Stimulated activated CD8-positive, alpha-beta memory T cell treated with anti-CD3 and anti-CD28 coated beads, Interleukin-4, amount 100 ng/mL, for 48 hours (primary cell): ENCODE results near the gene PFDN1.

Source experiments
- DNase-seq: peaks from one replicate; pipeline ENCODE4 v3.0.0-alpha.2; 2020

PFDN1 gene

GRCh38 chr5:140295414-140295813 is 7.5 kb downstream of the PFDN1 start:
- DNase-seq, result peak; percentile 37

DNA sequence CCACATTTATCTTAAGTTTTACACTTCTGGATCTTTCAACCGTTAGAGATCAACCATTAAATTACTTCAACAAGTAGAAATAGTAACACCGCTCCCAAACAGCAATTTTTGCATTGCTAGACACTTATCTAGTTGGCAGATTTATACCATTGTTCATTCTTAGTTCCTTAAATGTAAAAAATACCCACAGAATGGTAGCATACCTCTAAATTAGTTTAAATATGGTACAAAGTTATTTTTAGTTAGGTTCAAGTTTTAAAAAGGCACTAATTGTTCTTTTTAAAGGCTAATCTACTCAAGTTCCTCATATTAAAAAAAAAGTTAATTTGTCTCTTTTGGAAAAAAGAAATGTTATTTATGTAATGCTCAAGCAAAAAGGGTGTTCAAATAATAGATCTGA is 8.1 kb downstream of the PFDN1 start:
- no peak for DNase-seq

DNA sequence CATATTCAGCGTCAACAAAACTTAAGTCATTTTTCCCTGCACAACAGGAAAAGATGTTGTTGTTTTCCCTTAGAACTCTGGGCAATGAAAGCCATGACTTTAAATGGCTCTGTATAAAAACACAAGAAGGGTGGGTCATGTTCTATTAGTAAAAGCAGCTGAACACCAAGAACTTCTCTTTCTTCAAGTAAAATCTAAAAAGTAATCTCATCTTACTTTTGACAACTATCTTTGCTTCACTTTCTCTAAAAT is 9.1 kb downstream of the PFDN1 start:
- no peak for DNase-seq

GRCh38 chr5:140293091-140293848 is 9.6 kb downstream of the PFDN1 start:
- no peak for DNase-seq

DNA sequence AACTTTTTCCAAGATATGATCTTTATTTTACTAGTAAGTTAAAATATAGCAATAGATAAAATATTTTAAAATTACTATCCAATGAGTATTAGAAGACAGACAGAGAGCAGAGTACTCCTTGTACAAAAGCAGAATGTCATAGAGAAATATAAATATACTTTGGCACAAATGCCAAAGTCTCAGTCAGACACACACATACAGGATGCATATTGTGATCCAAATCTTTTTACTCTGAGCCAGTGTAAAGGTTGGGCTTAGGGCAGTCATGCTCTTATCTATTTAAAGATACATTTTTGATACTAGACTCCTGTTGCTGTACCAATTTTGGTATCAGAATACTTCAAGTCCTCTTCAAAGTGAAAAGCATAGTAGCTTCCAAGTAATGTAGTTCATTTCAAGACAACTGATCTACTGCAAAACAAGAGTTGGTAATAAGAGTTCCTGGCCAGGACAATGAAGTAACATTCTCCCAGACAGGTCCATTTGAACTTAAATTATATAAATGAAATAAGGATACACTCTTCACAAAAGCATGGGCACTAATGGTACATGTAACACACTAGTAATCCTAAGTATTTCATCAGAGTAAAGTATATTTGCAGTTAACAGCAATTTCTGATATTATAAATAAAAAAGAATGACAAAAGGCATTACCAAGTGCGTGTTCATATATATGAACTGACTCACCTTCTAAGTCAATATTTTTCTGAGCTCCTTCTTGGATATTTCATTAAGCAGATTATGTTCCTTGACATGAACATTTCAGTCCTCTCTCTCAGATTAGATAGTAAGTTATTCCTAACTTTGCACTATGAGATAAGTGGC is 10.5 kb downstream of the PFDN1 start:
- no peak for DNase-seq

- no peak for DNase-seq
Measured at GRCh38 chr5:140287801-140288521, 14.9 kb downstream of the PFDN1 start.

DNA sequence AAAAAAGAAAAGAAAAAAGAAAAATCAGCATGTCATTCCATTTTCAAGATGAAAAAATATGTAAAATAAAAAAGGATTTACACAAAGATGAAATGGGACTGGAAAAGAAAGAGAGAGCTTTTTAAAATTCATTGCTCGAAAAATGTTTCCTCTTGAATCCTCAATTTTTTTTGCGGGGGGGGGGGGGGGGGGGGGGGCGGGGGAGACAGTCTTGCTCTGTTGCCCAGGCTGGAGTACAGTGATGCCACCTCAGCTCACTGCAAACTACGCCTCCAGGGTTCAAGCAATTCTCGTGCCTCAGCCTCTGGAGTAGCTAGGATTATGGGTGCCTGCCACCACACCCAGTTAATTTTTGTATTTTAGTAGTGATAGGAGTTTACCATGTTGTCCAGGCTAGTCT is 16.5 kb downstream of the PFDN1 start:
- DNase-seq, result no peak

GRCh38 chr5:140284013-140284412 is 18.9 kb downstream of the PFDN1 start:
- DNase-seq, result no peak

- no peak for DNase-seq
Measured at GRCh38 chr5:140282266-140282665, 20.6 kb downstream of the PFDN1 start.

DNA sequence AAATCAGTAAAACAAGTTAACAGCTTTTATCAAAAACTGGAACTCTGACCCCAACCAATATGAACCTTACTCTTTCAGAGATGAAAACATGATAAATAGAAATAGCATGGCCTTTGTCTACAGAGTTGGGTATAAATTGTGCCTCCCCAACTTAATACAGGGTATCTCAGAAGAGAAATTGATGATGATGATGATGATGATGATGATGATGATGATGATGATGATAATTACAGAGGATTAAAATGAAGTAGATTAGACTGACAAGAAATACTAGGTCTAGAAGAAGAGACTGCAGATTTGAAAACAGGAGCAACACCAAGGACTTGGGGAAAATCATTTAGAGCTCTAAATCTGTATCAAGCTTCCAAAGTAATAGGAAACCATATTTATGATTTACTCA is 27.1 kb downstream of the PFDN1 start:
- no peak for DNase-seq

DNA sequence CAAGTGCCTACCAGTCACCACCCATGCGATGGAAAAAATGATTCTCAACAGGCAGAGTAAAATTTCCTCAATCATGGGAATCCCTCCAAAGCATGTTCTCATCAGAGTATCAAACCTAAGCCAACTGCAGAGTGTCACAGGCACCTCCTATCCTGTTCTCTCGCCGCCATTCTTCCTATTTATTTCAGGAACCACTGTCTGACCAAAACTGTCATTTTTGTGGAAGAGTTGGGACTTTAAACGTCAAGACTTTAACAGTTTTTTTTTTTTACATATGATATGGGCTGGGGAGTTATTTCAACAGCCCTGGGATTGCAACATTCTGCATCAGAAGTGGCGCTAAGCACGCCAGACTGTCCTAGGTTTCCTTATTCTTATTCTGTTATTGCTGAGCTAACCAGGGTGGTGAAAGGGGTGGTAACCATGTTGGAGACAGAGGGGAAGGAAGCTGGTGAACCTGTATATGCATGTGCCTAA is 29.5 kb downstream of the PFDN1 start:
- DNase-seq, result no peak

GRCh38 chr5:140270008-140270407 is 32.9 kb downstream of the PFDN1 start:
- DNase-seq, result no peak

DNA sequence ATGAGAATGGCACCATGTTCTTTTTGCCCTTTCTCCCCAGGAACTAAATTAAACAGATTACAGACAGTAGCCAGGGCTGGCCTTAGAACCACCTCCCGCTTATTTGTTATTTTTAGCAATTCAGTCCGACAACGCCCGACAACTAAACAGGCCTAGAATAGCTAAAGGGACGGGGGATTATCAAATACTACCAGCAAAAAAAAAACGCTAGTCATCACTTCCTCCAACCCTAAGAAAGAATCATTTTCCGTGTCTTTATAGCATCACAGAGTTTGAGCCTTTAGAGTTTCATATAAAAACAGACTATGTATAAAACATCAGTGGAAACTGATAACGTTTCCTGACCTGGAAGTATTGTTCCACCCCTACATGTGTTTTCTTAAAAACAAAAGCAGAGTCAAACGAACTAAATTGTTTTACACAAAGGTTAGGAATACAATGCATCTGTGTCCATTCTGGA is 35.3 kb downstream of the PFDN1 start:
- DNase-seq, result no peak

GRCh38 chr5:140267201-140267540 is 35.7 kb downstream of the PFDN1 start:
- DNase-seq, result no peak

DNA sequence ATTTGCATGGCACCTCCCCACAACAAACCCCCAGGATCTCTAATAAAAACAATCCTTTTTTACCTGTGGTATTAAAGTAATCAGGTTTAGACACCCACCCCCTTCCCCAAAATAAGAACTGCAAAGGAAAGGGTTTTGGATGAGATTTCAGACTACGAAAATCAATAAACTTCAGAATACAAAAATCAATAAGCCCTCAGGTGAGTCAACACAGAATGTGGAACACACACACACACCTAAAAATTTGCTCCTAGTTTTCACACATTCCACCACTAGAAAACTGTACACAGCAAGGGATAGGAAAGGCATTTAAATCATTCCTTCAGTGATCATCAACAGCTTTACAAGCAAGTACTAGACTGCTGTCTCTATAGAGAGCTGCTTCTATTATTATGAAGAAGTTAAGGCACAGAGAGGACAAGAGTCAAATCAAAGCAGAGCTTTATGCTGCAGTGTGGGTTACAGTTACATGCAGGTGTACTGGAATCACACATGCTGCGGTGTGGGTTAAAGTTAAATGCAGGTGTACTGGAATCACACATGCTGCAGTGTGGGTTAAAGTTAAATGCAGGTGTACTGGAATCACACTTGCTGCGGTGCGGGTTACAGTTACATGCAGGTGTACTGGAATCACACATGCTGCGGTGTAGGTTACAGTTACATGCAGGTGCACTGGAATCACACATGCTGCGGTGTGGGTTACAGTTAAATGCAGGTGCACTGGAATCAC is 36.3 kb downstream of the PFDN1 start:
- DNase-seq, result no peak

DNA sequence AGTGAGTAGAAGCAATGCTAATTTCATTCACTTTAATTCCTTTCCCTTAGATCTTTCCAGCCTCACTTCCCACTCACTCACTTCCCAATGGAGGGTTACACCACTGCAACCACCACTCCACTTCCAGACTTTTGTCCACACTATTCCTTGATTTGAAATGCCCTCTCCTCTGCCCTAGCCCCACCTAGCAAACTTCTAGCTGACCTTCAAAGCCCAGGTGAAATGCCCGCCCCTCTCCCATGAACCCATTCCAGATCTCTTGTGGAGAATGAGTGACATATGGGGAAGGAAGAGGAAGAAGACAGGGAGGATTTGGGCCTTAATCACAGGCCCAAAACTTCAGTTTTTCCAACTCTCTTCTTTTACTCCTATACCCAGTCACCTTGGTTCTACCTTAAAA is 37.1 kb downstream of the PFDN1 start:
- DNase-seq, result no peak

- no peak for DNase-seq
Measured at GRCh38 chr5:140262839-140263238, 40.1 kb downstream of the PFDN1 start.

DNA sequence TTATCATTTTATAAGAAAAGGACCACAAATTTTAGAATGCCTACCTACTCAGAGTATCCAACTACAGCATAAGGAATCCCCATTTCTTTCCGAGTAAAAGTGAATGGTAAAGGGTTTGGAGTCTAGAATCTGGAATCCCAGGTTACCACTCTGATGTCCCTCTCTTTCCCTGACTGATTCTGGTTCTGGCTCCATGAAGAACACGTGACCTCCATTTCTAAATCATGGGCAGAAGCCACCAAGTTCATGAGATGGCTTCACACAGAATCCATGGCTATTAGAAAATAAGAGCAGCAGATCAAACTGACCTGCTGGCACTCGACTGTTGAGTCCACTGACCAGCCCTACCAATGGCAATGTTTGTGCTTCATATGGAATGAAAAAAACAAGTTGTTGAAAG is 40.7 kb downstream of the PFDN1 start:
- DNase-seq, result no peak

- no peak for DNase-seq
Measured at GRCh38 chr5:140261403-140262171, 41.3 kb downstream of the PFDN1 start.

GRCh38 chr5:140260089-140260656 is 42.7 kb downstream of the PFDN1 start:
- no peak for DNase-seq

- DNase-seq, result no peak
Measured at GRCh38 chr5:140259500-140259899, 43.4 kb downstream of the PFDN1 start.

- no peak for DNase-seq
Measured at GRCh38 chr5:140258873-140259272, 44.0 kb downstream of the PFDN1 start.
